Ishikawa (cell line): ENCODE results near the gene NSMCE1.

ENCODE experiments used
- CEBPB ChIP-seq: IDR thresholded peaks from 2 replicates; pipeline ENCODE4 v1.6.1; 2012
- EGR1 ChIP-seq: IDR thresholded peaks from 2 replicates; pipeline ENCODE4 v1.6.1; 2012
- EP300 ChIP-seq: IDR thresholded peaks from 2 replicates; pipeline ENCODE4 v1.6.1; 2012; ENCODE audit warnings: borderline replicate concordance
- MAX ChIP-seq: IDR thresholded peaks from 2 replicates; pipeline ENCODE4 v1.6.1; 2012
- RAD21 ChIP-seq: IDR thresholded peaks from 2 replicates; pipeline ENCODE4 v1.6.1; 2012; ENCODE audit warnings: low read depth
- REST ChIP-seq: IDR thresholded peaks from 2 replicates; pipeline ENCODE4 v1.6.1; 2012; ENCODE audit warnings: low read depth, mild to moderate bottlenecking
- TAF1 ChIP-seq: IDR thresholded peaks from 2 replicates; pipeline ENCODE4 v1.6.1; 2012; ENCODE audit warnings: low read depth, mild to moderate bottlenecking
- TCF12 ChIP-seq: IDR thresholded peaks from 2 replicates; pipeline ENCODE4 v1.6.1; 2012; ENCODE audit warnings: low read depth
- TEAD4 ChIP-seq: IDR thresholded peaks from 2 replicates; pipeline ENCODE4 v1.6.1; 2012
- USF1 ChIP-seq: IDR thresholded peaks from 2 replicates; pipeline ENCODE4 v1.6.1; 2012
- YY1 ChIP-seq: IDR thresholded peaks from 2 replicates; pipeline ENCODE4 v1.6.1; 2012; ENCODE audit warnings: low read depth
- ZBTB7A ChIP-seq: IDR thresholded peaks from 2 replicates; pipeline ENCODE4 v1.6.1; 2012; ENCODE audit warnings: low read depth

- TF ChIP-seq CEBPB (no peak), RAD21 (no peak), REST (no peak), EP300 (no peak), TAF1 (no peak), TEAD4 (no peak), YY1 (no peak), ZBTB7A (no peak), TCF12 (no peak), USF1 (no peak), EGR1 (no peak), MAX (no peak)
These were observed 91.4 kb downstream of the NSMCE1 start for GRCh38 chr16:27177031-27177774.
